Measurements from ENCODE around the gene YAE1. TPM values are rescaled to one million over a fixed set of nuclear protein-coding genes. Genes with fewer than 3 reads are reported as not detected.

YAE1 gene
- total RNA-seq, 1 donor from 2014 or later, result 43.6 TPM

DNA sequence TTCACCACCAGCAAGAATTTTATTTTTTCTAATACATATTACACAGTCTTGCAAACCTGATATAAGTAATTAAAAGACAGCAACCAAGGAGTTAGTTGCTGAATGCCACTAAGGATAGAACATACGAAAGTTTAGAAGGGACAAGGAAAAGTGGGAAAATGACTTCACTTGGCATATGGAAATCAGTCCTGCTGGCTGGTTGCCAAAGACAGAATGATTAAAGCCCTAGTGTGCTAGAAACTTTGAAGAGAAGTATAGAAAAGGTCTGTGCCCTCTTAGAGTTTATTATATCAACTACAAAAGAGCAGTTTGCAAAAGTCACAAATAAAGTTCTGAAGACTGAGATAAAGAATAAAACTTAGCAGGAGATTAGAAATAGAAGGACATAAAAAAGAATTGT is 5.8 kb upstream of the YAE1 start:
- no peak overlapping the region for H3K4me3 Mint-ChIP-seq (ENCODE audit: unreplicated experiment)
- no peaks in the 10 kb centered on the region for H3K27me3 Mint-ChIP-seq (ENCODE audit: unreplicated experiment)
- TF ChIP-seq, protein P1, sequence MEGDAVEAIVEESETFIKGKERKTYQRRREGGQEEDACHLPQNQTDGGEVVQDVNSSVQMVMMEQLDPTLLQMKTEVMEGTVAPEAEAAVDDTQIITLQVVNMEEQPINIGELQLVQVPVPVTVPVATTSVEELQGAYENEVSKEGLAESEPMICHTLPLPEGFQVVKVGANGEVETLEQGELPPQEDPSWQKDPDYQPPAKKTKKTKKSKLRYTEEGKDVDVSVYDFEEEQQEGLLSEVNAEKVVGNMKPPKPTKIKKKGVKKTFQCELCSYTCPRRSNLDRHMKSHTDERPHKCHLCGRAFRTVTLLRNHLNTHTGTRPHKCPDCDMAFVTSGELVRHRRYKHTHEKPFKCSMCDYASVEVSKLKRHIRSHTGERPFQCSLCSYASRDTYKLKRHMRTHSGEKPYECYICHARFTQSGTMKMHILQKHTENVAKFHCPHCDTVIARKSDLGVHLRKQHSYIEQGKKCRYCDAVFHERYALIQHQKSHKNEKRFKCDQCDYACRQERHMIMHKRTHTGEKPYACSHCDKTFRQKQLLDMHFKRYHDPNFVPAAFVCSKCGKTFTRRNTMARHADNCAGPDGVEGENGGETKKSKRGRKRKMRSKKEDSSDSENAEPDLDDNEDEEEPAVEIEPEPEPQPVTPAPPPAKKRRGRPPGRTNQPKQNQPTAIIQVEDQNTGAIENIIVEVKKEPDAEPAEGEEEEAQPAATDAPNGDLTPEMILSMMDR (IDR thresholded peaks at IDR 0.05; ENCODE audit: partially characterized antibody, unreplicated experiment), result no peak
- H3K36me3 Mint-ChIP-seq (ENCODE audit: unreplicated experiment), result no peaks in the 10 kb centered on the region
- H3K27ac Mint-ChIP-seq (ENCODE audit: unreplicated experiment), result no peak overlapping the region
- DNase-seq, result no peak
- H3K9me3 Mint-ChIP-seq (ENCODE audit: unreplicated experiment), result peaks cover 2% of the 10 kb centered on the region
- peaks cover 7% of the 10 kb centered on the region for H3K4me1 Mint-ChIP-seq (ENCODE audit: low read depth, unreplicated experiment)

DNA sequence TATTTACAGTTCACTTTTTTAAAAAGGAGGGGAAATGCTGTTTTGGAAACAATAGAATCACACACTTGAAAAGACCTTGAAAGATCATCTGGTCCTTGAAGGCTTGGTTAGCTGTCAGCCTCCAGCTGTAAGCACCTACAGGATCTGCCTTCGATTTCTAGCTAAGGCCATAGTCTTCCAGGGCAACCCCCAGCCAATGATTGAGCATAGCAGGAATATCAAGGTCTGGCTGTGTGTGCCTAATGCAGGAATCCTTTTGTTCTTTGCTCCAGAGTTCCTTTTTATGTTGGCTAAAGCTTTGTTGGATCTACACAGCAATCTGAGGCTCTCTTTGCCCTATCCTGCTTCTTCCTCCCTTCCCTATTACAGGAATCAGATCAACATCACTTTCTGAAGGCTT is 5.2 kb upstream of the YAE1 start:
- TF ChIP-seq, protein P1 (IDR thresholded peaks at IDR 0.05; ENCODE audit: partially characterized antibody, unreplicated experiment), result no peak
- H3K4me3 Mint-ChIP-seq (ENCODE audit: unreplicated experiment), result no peak overlapping the region
- peaks cover 2% of the 10 kb centered on the region for H3K9me3 Mint-ChIP-seq (ENCODE audit: unreplicated experiment)
- peaks cover 10% of the 10 kb centered on the region for H3K4me1 Mint-ChIP-seq (ENCODE audit: low read depth, unreplicated experiment)
- H3K27ac Mint-ChIP-seq (ENCODE audit: unreplicated experiment), result no peak overlapping the region
- no peaks in the 10 kb centered on the region for H3K36me3 Mint-ChIP-seq (ENCODE audit: unreplicated experiment)
- DNase-seq, result no peak
- H3K27me3 Mint-ChIP-seq (ENCODE audit: unreplicated experiment), result no peaks in the 10 kb centered on the region

DNA sequence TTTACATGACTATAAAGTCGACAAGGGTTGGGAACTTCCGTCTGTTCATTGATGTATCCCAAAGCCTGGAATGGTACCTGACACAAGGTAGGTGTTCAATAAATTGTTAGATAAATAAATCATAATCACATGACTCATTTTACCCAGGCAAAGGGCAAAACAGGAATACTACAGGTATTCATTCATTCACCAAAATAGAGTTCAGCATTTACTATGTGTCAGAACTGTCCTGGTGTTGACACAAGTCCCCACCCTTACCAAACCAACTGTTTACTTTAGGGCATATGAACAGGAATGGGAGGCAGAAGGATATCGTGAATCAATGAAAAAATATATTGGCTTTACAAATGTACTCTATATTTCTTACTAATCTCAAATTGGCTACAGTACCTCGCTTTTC is 666 bp upstream of the YAE1 start:
- H3K4me1 Mint-ChIP-seq (ENCODE audit: low read depth, unreplicated experiment), result peaks cover 11% of the 10 kb centered on the region
- peak overlapping the region; percentile 100 for H3K27ac Mint-ChIP-seq (ENCODE audit: unreplicated experiment)
- no peaks in the 10 kb centered on the region for H3K36me3 Mint-ChIP-seq (ENCODE audit: unreplicated experiment)
- peaks cover 2% of the 10 kb centered on the region for H3K27me3 Mint-ChIP-seq (ENCODE audit: unreplicated experiment)
- TF ChIP-seq, protein P1 (IDR thresholded peaks at IDR 0.05; ENCODE audit: partially characterized antibody, unreplicated experiment), result no peak
- peak overlapping the region; percentile 100 for H3K4me3 Mint-ChIP-seq (ENCODE audit: unreplicated experiment)
- no peak for DNase-seq
- peaks cover 2% of the 10 kb centered on the region for H3K9me3 Mint-ChIP-seq (ENCODE audit: unreplicated experiment)

DNA sequence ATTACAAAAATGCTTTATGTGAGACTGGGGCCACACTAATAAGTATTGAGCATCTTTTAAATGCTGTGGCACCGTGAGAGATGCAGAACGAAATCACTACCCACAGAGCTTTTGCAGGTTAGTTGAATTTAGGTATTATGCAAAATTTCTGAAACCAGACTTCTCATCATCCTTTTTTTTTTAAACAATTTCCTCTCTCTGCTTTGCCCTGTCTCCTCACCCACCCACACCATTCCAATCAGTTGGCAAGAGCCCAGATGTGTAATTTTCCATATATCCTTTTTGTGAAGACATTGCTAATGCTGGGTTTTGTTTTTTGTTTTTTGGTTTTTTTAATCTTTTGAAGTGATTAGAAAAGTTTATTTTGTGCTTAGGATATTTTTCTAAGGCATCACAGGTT is 1.1 kb downstream of the YAE1 start:
- H3K27ac Mint-ChIP-seq (ENCODE audit: unreplicated experiment), result peak overlapping the region; percentile 9
- peaks cover 2% of the 10 kb centered on the region for H3K27me3 Mint-ChIP-seq (ENCODE audit: unreplicated experiment)
- no peaks in the 10 kb centered on the region for H3K9me3 Mint-ChIP-seq (ENCODE audit: unreplicated experiment)
- peak overlapping the region; percentile 100 for H3K4me3 Mint-ChIP-seq (ENCODE audit: unreplicated experiment)
- no peak for DNase-seq
- H3K4me1 Mint-ChIP-seq (ENCODE audit: low read depth, unreplicated experiment), result peaks cover 9% of the 10 kb centered on the region
- H3K36me3 Mint-ChIP-seq (ENCODE audit: unreplicated experiment), result no peaks in the 10 kb centered on the region
- TF ChIP-seq, protein P1 (IDR thresholded peaks at IDR 0.05; ENCODE audit: partially characterized antibody, unreplicated experiment), result no peak

DNA sequence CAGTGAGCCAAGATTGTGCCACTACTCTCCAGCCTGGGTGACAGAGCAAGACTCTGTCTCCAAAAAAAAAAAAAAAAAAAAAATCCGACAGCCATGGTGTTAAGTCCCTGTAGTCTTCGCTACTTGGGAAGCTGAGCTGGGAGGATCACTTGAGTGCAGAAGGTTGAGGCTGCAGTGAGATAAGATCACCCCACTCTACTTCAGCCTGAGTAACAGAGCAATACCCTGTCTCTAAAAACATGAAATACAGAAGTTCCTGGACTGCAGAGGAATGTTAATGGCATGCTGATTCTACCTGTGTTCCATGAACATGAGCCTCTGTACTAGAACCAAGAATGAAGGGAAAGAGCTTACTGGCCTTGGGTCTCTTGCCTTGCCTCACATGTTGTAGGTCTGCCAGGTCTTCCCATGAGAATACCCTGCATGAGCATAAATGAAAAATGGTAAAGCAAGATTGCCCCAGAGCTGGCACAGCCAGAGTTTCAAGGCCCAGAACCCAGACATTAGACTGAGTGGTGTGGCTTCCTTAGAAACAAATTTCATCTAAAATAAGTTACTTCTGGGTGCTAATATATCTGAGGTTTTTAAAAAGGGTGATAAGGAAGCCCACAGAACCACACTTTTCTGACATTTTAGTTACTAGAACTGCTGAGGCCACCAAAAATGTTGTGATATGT is 8.6 kb downstream of the YAE1 start:
- Mint-ChIP-seq H3K4me1 (ENCODE audit: low read depth, unreplicated experiment) (peaks cover 2% of the 10 kb centered on the region), H3K4me3 (ENCODE audit: unreplicated experiment) (no peak overlapping the region), H3K27me3 (ENCODE audit: unreplicated experiment) (no peaks in the 10 kb centered on the region), H3K27ac (ENCODE audit: unreplicated experiment) (no peak overlapping the region), H3K36me3 (ENCODE audit: unreplicated experiment) (no peaks in the 10 kb centered on the region), H3K9me3 (ENCODE audit: unreplicated experiment) (peaks cover 2% of the 10 kb centered on the region)
- TF ChIP-seq, protein P1 (IDR thresholded peaks at IDR 0.05; ENCODE audit: partially characterized antibody, unreplicated experiment), result no peak
- no peak for DNase-seq
